Esophagus squamous epithelium (tissue), 4 donors: ENCODE results near the gene PTPRN2.

Experiments used
- POLR2A ChIP-seq, 4 donors: fragments of 450-650 bp; IDR thresholded peaks; one replicate each; pipeline ENCODE4 v1.6.1; 2017; ENCODE audit warnings: antibody characterized with exemption in 4 of 4, mild to moderate bottlenecking in 4 of 4, moderate library complexity in 3 of 4
- TF ChIP-seq, protein P1 (sequence below), 6 experiments: fragments of 450-650 bp in 4 of 6; fragments of 200-600 bp in 2 of 6; sonication (generic) in 2 of 6; IDR thresholded peaks; one replicate each; pipeline ENCODE4 v1.5.1; 2016 to 2019; ENCODE audit warnings: antibody characterized with exemption in 6 of 6, mild to moderate bottlenecking in 4 of 6, moderate library complexity in 4 of 6

DNA sequence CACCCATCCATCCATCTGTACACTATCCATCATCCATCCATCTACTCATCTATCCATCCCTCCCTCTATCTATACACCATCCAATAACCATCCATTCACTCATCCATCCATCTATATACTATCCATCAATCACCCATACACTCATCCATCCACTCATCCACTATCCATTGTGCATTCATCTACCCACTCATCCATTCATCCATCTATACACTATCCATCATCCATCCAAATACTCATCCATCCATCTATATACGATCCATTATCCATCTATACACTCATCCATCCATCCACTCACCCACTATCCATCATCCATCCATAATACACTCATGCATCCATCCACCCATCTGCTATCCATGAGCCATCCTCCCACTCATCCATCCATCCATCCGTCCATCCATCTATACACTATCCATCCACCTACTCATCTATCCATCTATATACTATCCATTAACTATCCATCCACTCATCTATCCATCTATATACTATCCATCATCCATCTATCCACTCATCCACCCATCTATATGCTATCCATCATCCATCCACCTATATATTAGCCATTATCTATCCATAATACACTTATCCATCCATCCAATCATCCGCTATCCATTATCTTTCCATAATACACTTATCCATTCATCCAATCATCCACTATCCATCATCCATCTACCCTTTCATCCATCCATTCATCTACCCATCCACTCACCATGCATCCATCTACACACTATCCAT is 765.5 kb downstream of the PTPRN2 start:
- TF ChIP-seq, protein P1, sequence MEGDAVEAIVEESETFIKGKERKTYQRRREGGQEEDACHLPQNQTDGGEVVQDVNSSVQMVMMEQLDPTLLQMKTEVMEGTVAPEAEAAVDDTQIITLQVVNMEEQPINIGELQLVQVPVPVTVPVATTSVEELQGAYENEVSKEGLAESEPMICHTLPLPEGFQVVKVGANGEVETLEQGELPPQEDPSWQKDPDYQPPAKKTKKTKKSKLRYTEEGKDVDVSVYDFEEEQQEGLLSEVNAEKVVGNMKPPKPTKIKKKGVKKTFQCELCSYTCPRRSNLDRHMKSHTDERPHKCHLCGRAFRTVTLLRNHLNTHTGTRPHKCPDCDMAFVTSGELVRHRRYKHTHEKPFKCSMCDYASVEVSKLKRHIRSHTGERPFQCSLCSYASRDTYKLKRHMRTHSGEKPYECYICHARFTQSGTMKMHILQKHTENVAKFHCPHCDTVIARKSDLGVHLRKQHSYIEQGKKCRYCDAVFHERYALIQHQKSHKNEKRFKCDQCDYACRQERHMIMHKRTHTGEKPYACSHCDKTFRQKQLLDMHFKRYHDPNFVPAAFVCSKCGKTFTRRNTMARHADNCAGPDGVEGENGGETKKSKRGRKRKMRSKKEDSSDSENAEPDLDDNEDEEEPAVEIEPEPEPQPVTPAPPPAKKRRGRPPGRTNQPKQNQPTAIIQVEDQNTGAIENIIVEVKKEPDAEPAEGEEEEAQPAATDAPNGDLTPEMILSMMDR (IDR thresholded peaks at IDR 0.05): no peak
- no peak for TF ChIP-seq POLR2A (IDR thresholded peaks at IDR 0.05)
